Jurkat, Clone E6-1 (cell line): ENCODE data around the gene ING4.
A peak's percentile ranks its signal among the peaks of the same experiment; 100 is the strongest.

Experiments
- DNase-seq: peaks from one replicate; pipeline ENCODE4 v3.0.0-alpha.2; 2011; ENCODE audit warnings: low read depth, low spot score
- H3K4me3 ChIP-seq: 2 replicates; pipeline ENCODE4 v1.5.1; 2011; ENCODE audit warnings: mild to moderate bottlenecking, low read length, control low read depth, moderate library complexity

Gene ING4

GRCh38 chr12:6688999-6689882 lies 26.3 kb upstream of the ING4 start, which contains the start of gene ZNF384:
ZNF384 (minus strand) TSS chr12:6689375; CDS start chr12:6679520, 9,855 bp downstream.
- DNase-seq, result peak; percentile 99
- H3K4me3 ChIP-seq, result peak within 1 kb of the TSS; percentile 97

GRCh38 chr12:6688543-6688998 lies 25.7 kb upstream of the ING4 start:
- peak; percentile 92 for DNase-seq
- peak overlapping the region; percentile 97 for H3K4me3 ChIP-seq

DNA sequence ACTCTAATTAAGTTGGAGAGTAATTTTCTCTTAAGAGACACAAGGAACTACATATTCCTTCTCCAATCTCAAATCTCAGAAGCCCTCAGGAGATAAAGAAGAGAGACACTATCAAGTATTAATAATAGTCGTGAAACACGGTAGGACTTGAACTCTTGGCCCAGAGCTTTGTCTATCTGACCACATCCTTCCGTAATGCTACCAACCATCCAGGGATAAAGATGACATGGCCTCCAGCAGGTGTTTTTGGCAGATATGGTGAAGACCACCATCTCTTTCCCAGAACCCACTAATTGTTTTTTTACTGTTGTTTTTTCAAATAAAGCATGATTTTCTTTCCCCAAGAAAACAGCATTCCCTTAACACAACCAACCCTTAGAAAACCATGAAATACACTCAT lies 22.9 kb upstream of the ING4 start:
- peak; percentile 54 for DNase-seq
- H3K4me3 ChIP-seq, result no peak overlapping the region

- H3K4me3 ChIP-seq, result no peak overlapping the region
- peak; percentile 64 for DNase-seq
Observed at GRCh38 chr12:6684609-6685008, 21.7 kb upstream of the ING4 start.

DNA sequence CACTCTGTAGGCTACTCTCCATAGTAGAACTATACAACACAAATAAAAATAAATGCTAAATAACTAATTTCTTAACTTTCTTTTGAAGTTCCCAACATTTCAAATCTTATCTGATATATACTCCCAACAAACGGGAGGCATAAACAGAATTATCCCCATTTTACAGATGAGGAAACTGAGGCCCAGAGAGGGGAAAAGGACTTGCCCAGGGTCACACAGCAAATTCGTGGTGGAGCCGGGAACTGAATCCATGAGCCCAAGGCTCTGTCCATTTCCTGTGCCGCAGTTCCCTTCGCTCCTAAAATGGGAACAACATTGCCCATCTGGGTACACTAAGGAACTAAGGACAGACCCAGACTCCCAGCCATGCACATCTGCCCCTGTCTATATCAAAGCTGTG lies 14.0 kb upstream of the ING4 start:
- DNase-seq, result no peak
- no peak overlapping the region for H3K4me3 ChIP-seq

GRCh38 chr12:6672143-6672542 lies 9.2 kb upstream of the ING4 start:
- no peak for DNase-seq
- H3K4me3 ChIP-seq, result no peak overlapping the region

DNA sequence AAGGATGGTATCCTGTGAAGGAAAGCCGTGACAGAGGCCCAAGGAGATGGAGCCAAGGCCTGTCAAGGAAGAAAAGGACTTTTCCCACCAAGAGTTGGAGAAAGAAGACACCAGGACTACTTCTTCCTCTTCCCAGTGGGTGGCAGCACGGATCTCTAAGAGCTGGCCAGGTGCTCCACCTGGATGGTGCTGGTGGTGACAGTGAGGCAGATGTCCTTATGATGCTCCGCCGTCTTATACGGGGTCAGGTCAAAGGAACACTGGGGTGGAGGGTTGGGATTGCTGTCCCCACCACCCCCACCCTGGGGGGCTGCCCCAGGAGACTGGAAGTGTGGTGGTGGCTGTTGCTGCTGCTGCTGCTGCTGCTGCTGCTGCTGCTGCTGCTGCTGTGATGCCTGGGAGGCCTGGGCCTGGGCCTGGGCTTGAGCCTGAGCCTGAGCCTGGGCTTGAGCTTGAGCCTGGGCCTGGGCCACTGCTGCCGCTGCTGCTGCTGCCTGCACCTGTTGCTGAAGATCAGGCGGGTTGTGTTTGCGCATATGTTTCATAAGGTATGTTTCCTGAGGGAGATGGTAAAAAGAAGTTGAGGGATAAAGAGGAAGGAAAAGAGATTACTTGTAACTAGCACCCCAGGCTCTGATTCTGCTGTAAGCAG lies 4.8 kb upstream of the ING4 start:
- DNase-seq, result no peak
- H3K4me3 ChIP-seq, result no peak overlapping the region

DNA sequence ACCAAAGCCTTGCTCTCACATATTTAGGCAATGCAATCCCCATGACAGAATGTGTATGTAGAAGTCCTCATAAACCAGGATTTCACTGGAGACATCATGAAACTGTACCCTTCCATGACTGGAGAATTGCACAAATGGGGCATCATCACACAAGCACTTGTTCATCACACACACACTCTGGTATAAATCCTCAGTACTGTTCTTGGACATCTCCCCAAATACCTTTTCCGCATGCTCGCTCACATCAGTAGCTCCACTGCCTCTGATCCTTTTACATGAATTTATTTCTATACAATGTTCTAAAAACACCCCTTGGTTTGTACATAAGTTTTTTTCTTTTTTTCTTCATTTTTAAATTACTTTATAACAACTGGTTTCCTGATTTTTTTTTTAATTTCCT lies 3.3 kb upstream of the ING4 start:
- H3K4me3 ChIP-seq, result no peak overlapping the region
- DNase-seq, result no peak

GRCh38 chr12:6664902-6665301 lies 2.0 kb upstream of the ING4 start:
- no peak for DNase-seq
- H3K4me3 ChIP-seq, result no peak overlapping the region

GRCh38 chr12:6662602-6662905 lies 365 bp downstream of the ING4 start:
- H3K4me3 ChIP-seq, result peak overlapping the region; percentile 79
- DNase-seq, result no peak

DNA sequence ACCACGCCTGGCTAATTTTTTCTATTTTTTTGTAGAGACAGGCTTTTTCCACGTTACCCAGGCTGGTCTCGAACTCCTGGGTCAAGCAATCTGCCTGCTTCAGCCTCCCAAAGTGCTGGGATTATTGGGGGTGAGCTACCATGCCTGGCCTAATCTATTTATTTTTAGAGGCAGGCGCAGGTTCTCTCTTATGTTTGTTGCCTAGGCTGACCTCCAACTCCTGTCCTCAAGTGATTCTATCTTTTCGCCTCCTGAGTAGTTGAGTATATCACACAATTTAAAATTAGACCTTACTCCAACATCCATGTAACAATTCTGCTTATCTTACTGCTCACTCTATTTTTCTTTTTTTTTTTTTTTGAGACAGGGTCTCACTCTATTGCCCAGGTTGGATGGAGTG lies 8.9 kb downstream of the ING4 start:
- DNase-seq, result no peak
- no peak overlapping the region for H3K4me3 ChIP-seq

DNA sequence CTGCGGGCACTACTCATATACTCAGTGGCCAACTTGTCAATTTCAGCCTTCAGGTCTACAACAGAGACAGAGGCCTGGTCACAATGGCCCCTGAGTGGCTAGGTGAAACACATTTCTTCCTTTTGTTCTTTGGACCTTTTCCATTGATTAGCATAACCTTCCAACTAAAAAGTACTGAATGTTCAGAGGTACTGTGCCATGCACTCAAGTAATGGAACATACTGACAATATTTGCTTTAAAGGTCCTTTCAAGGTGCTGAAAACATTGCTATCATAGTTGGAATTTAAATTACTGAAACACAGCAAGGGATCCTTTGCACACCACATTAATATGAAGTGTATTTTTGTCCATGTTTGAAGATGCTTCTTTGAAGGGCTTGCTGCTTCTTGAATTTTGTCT lies 9.6 kb downstream of the ING4 start:
- no peak for DNase-seq
- H3K4me3 ChIP-seq, result no peak overlapping the region

GRCh38 chr12:6652391-6652790 lies 10.5 kb downstream of the ING4 start:
- no peak overlapping the region for H3K4me3 ChIP-seq
- DNase-seq, result no peak

GRCh38 chr12:6650832-6651231 lies 12.1 kb downstream of the ING4 start:
- no peak for DNase-seq

GRCh38 chr12:6647083-6647604 lies 15.8 kb downstream of the ING4 start, which contains the start of gene ACRBP:
ACRBP (minus strand) TSS chr12:6647432; CDS start chr12:6647366, 66 bp downstream.
- no peak for DNase-seq
- H3K4me3 ChIP-seq, result no peak within 1 kb of the TSS

More at GRCh38 chr12:6650832-6651231, 12.1 kb downstream of the ING4 start:
- no peak overlapping the region for H3K4me3 ChIP-seq

- no peak for DNase-seq
- H3K4me3 ChIP-seq, result no peak overlapping the region
Observed at GRCh38 chr12:6646276-6647082, 16.4 kb downstream of the ING4 start.

- no peak overlapping the region for H3K4me3 ChIP-seq
- DNase-seq, result no peak
Observed at GRCh38 chr12:6644903-6645302, 18.0 kb downstream of the ING4 start.

DNA sequence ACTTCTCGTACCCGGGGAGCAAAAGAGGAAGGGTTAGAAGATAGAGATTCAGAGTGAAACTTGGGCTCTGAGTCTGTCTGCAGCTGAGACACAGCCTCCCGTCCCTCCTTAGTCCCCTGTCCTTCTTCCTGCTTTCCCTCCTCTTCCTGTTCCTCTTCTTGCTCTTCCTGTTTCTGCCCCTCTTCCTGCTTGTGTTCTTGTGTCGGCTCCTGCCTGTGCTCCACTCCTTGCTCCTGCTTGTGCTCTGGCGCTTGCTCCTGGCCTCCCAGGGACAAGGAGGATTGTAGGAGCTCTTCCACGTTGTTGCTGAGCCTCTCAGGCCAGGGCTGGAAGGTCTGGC lies 18.7 kb downstream of the ING4 start:
- peak overlapping the region; percentile 13 for H3K4me3 ChIP-seq
- DNase-seq, result no peak

- DNase-seq, result no peak
- H3K4me3 ChIP-seq, result peak overlapping the region; percentile 13
Observed at GRCh38 chr12:6643569-6644256, 19.2 kb downstream of the ING4 start.
